Measurements from ENCODE around the gene EMILIN2.
A peak's percentile ranks its signal among the peaks of the same experiment; 100 is the strongest.

EMILIN2 gene

DNA sequence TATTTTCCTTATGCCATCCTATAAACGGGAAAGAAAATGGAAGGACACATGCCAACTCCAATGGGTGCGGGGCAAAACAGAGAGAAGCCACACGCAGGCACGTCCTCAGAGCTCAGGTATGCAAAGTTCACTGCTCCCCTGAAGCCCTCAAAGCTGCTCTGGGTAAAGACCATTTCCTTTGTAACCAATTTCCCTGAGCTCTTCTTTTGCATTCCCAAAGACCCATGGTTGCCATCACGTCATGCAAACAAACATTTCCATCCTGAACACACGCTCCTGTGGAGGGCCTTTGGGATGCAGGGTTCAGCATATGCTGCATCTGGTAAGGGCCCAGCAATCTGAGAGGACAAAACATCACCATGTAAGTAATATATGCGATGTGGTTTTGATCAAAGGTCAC is 69.4 kb downstream of the EMILIN2 start:
- peak; percentile 43 for DNase-seq (ENCODE audit: low spot score)

DNA sequence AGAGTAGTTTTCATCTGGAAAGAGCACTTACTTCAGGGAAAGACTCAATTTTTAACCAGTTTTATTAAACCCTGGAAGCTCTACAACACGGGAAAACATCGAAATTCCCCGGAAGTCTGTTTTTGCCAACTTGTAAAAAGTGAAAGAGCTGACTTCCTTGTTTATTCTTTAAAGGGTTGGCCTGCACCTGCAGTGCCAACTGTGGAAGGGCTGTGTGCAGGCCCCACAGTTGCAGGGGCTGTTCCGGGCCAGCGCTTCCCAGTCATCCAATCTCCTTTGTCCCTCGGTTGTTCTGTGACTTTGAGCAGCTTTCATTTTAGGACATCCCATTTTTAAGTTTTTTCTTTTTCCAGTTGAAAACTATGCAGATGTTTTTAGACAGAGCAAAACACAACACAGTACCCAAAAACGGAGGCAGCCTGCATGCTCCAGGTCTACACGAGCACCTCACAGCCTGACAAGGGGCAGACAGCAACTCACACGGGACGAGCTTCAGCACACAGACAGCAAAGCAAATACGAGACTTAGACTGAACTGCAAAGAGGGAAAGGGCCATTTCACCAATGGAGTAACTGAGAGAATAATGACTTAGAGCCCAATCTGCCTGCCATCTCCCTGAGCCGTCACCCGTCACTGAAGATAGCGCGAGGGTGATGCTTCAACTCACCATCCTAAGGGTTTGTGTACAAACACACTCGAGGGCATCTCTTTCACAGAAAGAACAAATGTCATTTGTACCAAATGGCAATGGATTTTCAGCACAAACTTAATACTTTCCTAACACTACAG is 70.6 kb downstream of the EMILIN2 start:
- peak; percentile 68 for DNase-seq (ENCODE audit: low spot score)

DNA sequence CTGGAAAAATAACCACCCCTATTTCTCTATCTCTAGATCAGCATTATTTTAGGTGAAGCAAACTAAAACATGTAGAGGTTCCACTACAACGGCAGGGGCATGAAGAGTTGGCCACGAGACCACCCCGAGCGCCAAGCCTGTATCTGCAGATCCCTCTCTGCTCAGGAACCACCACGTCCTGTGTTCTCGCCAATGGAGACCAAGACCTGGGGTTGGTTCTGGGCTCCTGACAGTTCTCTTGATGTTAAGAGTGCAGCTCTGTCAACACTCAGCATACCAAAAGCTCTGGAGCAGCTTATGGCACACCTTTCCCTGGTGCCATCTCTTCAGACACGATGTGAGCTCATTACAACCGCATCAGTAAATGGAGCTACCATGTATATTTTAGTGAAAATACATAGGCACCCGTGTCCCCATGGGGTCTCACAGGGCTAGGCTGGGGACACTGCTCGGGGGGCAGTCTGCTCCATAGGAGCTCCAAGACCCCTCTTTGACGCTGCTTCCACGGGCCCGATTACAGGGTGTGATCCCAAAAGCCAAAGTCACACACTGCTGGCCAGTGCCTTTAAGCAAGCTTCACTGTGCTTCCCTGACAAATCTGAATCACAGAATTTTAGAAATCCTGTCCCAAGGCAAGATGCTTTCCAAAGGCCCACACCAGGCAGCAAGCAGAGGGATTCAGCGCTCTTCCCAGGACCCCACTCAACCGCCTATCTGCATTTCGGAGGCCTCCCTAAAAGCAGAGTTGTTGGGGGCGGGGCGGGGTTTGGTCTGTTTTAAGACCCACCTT is 72.2 kb downstream of the EMILIN2 start:
- DNase-seq (ENCODE audit: low spot score): no peak

DNA sequence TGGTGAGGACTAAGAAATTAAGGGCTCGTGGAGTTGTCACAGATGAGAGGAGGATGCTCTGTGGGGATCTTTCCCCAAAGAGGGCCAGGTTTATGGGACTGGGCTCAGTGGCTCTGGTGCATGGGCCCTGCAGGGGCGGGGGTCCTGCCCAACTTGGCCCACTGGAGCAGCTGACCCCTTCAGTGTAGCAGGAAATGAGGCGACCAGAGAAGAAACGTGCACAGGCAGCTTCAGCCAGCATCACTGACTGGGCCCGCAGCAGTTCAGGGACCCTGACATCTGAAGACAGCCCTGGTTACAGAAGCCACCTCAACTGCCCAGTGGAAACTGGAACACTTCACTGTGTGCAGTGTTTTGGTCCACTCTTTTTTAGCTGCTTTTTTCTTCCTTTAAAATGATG is 72.8 kb downstream of the EMILIN2 start:
- DNase-seq (ENCODE audit: low spot score): no peak

DNA sequence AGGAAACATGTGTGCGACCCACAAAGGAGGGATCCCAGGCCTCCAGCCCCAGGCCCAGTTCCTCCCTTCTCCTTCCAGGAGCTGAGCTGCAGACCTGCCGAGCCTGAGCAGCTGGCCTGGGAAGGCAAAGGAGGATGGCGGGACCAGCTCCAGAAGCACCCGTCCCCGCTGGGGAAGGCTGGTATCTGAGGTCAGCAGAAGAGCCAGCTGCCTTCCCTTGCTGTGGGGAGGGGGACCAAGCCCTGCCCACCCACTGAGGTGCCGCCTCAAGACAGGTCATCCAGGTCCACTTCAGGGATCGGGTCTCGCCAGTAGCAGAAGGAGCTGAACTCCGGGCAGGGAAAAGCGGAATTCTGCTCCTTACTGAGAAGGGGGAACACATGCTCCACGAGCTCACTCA is 73.2 kb downstream of the EMILIN2 start:
- DNase-seq (ENCODE audit: low spot score): no peak

DNA sequence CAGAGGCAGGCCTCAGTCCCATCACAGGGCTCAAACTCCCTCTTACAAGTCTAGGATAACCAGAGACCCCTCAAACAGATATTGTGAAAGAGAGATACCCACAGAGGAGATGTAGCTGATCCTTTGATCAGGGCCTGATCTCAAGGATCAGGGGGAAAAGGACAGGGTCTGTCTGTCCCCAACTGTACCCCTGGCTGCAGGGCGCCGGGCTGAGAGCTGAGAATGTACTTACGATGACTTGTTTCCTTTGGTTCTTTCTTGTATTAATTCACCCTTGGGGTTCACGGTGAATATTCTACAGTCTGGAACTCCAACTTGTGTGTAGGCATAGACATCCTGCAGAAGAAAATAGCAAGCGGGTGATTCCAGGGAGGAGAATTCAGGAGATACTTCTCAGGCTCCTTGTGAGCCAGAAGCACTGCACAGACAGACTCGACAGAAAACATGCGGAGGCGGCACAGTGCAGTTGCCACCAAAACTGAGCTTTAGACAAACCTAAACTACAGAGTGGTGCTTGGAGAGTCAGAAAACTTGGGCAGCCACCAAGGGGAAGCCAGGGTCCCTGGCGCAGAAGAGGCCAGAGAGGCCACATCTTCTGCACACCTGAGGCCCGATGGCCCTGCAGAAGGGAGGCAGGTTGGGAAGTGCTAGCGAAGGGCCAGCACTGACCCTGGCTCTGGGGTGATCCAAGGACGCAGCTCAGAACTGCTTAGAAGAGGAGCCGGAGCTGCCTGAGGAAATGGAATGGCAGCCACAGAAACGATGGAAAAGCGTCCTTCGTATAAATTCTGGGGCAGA is 73.9 kb downstream of the EMILIN2 start:
- no peak for DNase-seq (ENCODE audit: low spot score)

DNA sequence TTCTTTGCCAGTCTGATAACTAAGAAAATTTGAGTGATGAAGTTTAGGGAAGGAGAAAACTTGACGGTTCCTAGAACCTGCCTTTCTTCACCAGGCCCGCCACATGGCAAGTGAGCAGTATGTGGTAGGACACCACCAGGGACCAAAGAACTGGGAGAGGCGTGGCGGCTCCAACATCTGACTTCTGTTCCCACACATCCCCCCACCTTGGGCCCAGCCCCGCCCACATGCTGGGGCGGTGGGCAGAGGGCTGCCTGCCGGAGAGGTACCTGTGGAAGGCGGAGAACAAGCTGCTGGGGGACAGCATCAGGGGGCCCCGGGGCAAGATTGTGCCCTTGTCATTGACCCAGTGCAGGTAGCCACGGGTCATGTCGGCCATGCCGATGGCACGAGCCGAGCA is 75.0 kb downstream of the EMILIN2 start:
- DNase-seq (ENCODE audit: low spot score): no peak

DNA sequence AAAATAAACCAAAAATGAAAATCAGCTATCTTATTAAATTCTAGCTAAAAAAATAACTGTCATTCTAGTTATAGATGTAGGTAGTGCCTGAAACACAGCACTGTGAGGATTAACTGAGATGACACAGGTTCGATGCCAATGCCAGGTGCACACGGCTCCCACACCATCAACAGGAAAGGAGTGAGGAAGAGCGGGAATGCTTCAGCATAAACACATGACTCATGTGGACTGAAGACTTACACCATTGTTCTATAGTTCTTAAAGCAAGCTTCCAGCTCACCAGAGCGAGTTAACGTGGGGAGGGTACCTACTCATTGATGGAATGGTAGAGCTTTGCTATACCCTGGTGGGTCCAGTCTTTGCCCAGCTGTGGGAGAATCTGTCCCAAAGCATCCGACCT is 76.7 kb downstream of the EMILIN2 start:
- DNase-seq (ENCODE audit: low spot score): no peak

DNA sequence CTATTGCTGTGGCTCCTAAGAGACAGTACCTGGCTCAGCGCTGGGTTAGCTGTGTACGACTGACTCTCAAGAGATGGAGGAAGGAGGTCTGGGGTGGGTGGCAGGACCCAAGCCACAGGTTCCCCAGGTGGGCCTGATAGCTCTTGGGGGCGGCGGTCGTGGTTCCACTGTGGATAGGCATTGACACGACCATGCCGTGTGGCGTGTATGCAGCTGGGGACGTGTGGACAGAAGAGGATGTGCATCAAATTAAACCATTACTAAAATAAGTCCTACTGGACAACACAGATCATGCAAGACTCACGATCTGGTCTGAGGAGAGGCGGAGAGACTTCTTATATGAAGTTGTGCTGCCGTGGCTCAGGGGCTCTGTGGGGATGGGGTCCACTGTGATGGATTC is 78.1 kb downstream of the EMILIN2 start:
- no peak for DNase-seq (ENCODE audit: low spot score)

DNA sequence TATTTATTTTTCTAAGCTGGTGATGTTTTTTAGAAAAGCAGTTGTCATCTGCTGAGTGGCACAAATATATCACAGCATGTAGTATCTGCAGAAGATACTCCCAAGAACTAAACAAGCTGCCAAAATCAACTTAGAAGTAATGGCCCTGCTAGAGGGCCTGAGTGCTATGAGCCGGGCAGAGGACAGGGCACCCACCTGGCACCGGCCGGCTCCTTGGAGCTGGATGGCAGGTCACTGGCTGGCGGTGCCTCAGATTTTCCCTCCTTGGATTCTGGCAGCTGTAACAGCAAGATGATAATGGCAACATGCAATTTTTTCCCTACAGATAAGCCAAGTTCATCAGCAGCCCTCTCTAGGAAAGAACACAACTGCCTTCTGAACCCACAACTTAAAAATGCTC is 79.7 kb downstream of the EMILIN2 start:
- DNase-seq (ENCODE audit: low spot score): no peak

DNA sequence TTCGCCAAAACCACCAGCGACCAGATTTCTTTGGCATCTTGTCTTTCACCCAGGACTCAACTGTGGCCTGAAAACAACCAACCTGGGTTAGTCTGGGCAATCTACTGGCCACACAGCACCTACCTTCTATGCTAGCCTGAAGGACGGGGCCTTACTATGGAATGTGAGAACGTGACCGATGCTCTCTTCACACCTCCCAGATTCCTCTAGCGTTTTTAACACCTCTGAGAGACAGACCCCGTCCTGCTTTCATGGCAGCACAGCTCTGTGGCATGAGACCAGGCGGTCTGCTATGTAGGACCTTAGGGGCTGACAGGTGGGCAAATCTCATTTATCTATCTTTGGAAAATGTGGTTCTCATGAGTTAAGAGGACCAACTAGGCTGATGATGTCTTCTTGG is 80.9 kb downstream of the EMILIN2 start:
- DNase-seq (ENCODE audit: low spot score): no peak

DNA sequence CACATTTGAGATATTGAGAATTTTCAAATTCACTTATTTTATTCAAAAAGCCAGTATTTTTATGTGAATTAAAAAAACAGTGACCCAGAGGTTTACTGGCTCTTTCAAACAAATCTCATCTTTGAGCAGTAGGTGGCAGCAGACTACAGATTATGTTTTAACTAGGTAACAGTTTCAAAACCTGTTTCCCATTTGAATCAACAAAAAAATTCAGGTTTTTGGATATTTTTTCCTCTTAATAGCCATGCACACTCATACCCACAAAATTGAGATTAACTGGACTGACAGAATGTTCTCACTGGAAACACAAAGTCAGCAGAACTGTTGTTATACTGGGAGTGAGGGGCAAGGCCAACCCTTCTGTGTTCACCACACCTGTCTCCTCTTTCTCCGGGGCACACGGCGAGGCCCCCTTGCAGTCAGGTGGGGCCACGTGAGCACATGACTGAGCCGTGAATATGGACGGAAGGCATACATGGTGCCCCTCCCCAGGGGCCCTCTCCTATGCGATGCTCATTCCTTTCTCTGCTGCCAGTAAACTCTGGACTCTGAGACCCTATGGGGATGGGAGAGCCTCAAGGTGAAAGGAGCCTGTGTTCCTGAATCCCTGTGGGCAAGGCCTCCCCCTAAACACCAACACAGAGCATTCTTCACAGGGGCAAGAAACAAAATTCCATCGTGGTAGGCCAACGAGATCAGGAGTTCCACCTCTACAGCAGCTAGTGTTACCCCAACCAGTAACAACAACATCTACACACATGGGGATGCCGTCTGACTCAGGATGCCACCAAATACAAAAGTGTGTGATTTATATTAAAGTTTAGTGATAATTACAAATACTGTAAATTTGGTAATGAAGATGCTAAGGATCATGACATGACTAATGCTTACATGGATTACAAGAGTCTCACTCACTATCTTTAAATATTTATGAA is 85.7 kb downstream of the EMILIN2 start:
- peak; percentile 70 for DNase-seq (ENCODE audit: low spot score)

DNA sequence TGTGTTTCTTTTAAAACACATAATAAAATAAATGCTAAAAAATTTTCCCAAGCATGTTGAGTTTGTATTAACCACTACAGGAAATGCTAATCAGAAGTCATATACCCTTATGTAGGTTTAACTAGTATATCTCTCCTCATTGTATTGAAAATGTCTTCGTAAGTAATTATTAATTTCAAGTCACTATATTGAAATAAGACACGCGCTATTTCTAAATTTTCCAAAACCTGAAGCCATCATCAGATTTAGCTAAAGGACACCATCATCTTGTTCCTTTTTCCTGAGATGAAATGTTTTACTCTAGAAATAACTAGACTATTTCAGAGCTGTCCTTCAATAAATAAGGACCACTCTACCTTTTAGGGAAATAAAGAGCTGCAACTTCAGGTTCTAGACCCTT is 87.2 kb downstream of the EMILIN2 start:
- DNase-seq (ENCODE audit: low spot score): no peak

DNA sequence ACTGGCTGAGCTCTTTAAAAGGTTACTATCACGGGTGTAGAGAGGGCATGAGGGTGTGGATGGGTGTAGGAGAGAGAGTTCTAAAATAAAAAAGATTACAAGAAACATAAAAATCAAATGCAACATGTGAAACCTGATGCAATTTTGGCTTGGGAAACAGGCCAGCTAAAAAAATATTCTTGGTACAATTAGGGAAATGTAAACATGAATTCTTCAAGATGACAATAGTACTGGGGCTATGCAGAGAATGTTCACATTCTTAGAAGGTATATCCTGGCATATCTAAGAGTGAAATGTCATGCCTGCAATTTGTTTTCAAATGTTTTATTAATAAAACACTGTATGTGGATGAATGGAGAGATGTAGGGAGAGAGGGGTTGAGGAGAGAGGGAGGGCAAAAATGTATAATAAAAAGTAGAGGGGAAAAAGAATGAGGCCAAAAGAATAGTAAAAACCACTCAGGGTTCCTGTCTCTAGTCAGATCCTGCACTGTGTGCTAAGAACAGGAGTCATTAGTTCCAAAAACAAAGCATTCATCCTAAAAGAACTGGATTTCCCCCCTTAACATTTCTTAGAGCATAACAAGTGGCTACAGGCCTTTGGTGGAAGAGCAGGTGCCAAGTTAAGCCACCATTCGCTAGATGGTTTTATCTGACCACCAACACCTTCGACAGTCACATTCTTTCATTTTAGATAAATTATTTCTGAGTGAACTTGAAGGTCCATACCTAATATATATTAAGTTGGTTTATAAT is 88.8 kb downstream of the EMILIN2 start:
- no peak for DNase-seq (ENCODE audit: low spot score)

DNA sequence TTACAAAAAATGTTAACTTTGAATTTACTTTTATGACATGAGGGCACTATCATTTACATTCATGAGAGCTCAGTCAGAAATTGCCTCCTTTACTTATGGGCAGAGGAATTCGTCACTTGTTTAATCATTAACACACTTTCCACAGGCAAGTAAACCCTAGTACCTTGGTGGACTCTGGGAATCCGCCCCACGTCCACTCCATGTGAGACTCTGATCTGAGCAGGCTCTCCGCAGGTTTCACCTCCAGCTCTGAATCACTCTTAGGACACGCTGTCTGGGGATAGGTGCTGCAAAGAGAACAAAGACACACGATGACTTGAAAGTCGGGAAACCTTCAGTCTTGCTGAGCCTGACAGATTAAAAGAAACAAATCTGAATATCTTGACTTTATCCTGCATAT is 92.5 kb downstream of the EMILIN2 start:
- peak; percentile 98 for DNase-seq (ENCODE audit: low spot score)

DNA sequence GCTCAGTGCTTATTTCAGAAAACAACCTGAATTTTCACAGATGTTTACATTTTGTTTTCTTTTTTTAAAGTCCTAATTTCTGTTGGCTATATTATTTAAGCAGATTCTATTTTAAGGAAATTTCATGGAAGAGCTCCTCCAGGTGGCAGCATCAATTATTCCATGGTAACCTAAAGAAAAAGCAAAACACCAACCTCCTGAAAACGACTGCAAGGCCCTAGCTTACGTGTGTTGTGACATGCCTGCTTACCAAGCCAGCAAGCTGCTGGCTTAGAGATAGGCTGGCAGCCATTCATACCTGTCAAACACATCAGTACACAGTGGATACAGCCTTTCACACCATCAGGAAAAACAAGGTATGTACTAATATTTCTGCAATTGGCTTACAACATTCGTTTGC is 101.2 kb downstream of the EMILIN2 start:
- DNase-seq (ENCODE audit: low spot score): peak; percentile 27

DNA sequence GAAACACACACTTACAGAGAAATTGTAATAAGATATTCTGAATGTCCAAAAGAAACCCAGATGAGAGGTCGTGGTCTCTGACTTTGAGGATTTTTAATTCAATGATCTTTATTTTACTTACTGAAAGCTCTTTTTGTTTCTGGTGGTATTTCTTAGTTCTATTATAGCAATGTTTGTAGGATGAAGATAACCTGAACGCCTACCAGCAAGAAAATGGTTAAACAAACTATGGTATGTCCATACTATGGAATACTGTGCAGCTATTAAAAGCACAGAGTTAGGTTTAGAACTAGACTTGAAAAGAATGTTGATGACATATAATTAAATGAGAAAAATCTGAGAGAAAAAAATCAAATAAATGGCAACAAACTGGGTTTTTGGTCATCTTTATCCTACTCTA is 105.8 kb downstream of the EMILIN2 start:
- no peak for DNase-seq (ENCODE audit: low spot score)

DNA sequence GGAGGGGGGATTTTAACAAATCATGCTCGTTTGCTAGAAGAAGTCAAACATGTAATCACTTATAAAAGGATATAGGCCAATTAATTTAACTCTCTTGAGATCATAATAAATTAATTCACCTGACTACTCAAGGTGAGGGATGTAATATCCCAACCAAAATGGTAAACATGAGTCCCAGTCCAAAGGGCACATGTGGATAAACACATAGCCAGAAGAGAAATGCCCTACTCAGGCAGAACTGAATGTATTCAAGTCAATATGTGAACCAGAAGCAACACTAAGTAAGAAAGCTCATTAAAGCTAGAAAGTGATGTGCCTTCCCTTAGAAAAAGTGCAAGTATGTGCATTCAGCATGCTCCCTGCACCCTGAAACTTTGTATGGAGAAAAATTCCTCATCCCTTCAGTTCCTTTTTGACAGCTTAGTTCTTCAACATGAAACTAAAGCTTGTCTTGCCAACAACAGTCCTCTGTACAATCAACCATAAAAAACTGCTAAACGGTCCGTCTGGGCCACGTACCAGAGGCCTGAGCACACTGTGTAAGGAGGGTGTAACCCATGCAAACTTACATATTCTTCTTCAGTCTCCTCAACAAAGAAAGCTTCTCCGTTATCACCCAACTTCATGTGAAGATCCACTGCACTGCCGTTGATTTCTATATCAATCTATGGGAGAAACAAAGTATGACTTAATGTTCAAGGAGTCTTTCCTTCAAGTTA is 107.3 kb downstream of the EMILIN2 start:
- no peak for DNase-seq (ENCODE audit: low spot score)

DNA sequence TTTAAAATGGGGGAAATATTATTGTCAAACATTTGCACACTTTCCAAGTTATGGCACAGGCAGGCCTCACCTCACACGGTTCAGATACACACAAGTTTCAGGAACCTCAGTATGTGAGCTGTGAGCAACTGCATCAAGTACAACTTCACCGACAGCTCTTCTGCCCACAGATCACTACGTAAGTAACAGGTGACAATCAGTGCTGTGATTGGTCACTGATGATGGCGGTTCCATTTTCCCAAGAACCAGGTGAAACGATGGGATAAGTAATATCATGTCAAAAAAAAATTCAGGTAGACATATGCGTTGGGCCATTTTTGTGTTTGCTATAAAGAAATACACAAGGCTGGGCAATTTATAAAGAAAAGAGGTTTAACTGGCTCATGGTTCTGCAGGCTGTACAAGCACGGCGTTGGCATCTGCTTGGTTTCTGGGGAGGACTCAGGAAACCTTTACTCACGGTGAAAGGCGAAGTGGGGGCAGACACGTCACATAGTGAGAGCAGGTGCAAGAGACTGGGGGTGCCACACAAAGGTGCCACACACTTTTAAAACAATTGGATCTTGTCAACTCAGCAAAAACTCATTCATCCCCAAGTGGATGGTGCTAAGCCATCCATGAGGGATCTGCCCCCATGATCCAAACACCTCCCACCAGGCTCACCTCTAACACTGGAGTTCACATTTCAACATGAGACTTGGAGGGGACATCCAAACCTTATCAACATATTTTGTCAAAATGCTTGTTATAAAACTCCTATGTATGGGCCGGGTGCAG is 108.3 kb downstream of the EMILIN2 start:
- no peak for DNase-seq (ENCODE audit: low spot score)

Data from kidney tubule cell (primary cell).